ENCODE data around the gene FOXP4. TPM values are rescaled to one million over a fixed set of nuclear protein-coding genes. Genes with fewer than 3 reads are reported as not detected.

The FOXP4 gene
- total and polyA plus RNA-seq, 2 of the 13 experiments (the other 11 are each of a cell fraction or from before 2014, with no cell fraction given), result 11.0 to 12.4 TPM

DNA sequence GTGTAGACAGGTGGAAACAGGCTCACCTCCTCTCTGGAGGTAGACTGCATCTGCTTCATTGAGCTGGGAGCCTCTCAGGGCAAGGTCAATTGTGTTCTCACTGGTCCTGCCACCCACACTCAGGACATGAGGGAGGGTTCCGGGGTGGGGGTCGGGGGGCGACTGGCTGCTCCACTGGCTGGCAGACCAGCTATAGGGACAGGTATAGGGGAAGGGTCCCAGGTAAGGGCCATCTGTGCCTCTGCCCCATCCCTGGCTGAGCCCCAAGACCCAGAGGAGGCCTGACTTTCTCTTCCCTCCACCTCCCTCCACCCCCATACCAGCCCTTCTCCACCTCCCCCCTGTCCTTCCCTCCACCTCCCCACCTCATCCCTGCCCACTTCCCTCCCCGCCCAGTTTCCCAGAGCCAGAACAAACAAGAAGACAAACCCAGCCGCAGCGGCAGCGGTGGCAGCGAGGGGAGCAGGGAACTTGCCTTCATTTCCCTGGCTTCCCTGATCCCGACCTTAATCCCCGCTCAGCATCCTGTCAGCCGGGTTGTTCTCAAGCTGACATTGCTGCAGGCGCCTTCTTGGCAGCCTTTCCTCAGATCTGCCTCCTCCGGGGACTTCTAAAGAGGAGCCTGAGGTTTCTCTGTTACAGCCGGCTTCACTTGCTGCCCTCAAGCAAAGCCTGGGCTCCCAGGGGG, 18.3 kb upstream of the FOXP4 start (continued):
- TF ChIP-seq, protein P1, sequence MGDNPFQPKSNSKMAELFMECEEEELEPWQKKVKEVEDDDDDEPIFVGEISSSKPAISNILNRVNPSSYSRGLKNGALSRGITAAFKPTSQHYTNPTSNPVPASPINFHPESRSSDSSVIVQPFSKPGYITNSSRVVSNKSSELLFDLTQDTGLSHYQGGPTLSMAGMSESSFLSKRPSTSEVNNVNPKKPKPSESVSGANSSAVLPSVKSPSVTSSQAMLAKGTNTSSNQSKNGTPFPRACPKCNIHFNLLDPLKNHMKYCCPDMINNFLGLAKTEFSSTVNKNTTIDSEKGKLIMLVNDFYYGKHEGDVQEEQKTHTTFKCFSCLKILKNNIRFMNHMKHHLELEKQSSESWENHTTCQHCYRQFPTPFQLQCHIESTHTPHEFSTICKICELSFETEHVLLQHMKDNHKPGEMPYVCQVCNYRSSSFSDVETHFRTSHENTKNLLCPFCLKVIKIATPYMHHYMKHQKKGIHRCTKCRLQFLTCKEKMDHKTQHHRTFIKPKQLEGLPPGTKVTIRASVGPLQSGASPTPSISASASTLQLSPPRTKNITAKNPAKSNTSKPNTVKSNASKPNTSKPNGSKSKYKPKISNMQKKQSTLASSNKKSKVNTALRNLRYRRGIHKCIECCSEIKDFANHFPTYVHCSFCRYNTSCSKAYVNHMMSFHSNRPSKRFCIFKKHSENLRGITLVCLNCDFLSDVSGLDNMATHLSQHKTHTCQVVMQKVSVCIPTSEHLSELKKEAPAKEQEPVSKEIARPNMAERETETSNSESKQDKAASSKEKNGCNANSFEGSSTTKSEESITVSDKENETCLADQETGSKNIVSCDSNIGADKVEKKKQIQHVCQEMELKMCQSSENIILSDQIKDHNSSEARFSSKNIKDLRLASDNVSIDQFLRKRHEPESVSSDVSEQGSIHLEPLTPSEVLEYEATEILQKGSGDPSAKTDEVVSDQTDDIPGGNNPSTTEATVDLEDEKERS (CRISPR knock-in tag; IDR thresholded peaks at IDR 0.05), result 0 out of 2 replicates have a peak, but pooled peaks have one; percentile 3

DNA sequence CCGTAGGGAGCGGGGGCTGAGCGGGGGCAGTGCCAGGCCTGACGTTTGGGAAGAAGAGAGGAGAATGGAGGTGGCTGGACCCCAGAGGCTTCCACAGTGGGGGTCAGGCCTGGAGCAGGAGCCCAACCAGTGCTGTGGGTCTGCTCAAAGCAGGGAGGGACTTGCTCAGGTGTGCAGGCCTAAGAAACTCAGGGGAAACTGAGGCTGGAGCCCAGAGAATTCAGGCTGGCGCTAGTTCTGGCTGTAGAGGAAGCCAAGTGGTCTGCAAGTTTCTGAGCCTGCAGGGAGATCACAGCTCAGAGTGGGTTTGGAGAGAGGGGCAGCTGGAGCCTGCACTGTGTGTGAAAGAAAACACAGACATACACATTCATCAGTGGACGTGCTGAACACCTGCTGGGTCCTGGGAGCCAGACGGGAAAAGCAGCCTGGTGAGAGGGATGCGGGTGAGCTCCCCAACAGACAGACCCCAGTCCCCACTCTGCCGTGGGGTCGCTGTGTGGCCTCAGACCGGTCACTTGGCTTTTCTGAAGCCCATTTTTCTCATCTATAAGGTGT, 17.7 kb upstream of the FOXP4 start:
- no TSS peak for BruUV-seq (replicated peaks)
- POLR2A ChIA-PET, result interaction anchor here (1.1 to 3.0 kb wide), 8 partner anchors 9 to 72 kb away, joined by 3 to 17 read pairs (median 8); partner anchors contain the start of gene FOXP4
- no peaks in the 10 kb centered on the region for H4K20me1 ChIP-seq (ENCODE audit: insufficient read depth, low read length)
- intact Hi-C loops (cut with micrococcal nuclease; ENCODE audit: unreplicated experiment), result no loop called here
- 85% methylated on average over 11 of the region's 11 CpGs for WGBS (ENCODE audit: low lambda C conversion rate)
- H3K4me2 ChIP-seq (ENCODE audit: low read depth, low read length), result peak overlapping the region; percentile 82
- peaks cover 65% of the 10 kb centered on the region for H3K4me1 ChIP-seq (ENCODE audit: insufficient read depth, low read length)
- H3K9me3 ChIP-seq (ENCODE audit: low read length), result no peaks in the 10 kb centered on the region
- CTCF ChIA-PET (ENCODE audit: low intra/inter-chr PET ratio, low total read pairs), result no interaction called here
- DNase-seq (ENCODE audit: low spot score) (no peak), FAIRE-seq (no peak), ATAC-seq (peak; percentile 3; the same call in 1 of the 3 replicates)
- in situ Hi-C loops (cut with HindIII; ENCODE audit: extremely low pct_ligation_motif_present, low pct_unique_long_range_greater_than_20kb), result no loop called here
- no peaks in the 10 kb centered on the region for H3K79me2 ChIP-seq (ENCODE audit: insufficient read depth, low read length)
- peak overlapping the region; percentile 50; the same call in 1 of the 2 replicates for H3K9ac ChIP-seq (ENCODE audit: insufficient read depth, low read depth, low read length)
- H3K36me3 ChIP-seq (replicated peaks in 1 of 2; ENCODE audit: control insufficient read depth in 1 of 2, insufficient read depth in 2 of 2, low read length in 2 of 2), result no peaks in the 10 kb centered on the region
- H3K27me3 ChIP-seq (ENCODE audit: control insufficient read depth in 1 of 2, insufficient read depth in 2 of 2, low read length in 2 of 2), result no peaks in the 10 kb centered on the region
- peak overlapping the region; percentile 23 to 49 (median 25); a peak in 2 of 6 replicates for H3K4me3 ChIP-seq (replicated peaks in 1 of 3; ENCODE audit: insufficient read depth in 1 of 3, low read depth in 2 of 3, low read length in 3 of 3)
- peak overlapping the region; percentile 18 for H3K27ac ChIP-seq (ENCODE audit: extremely low read length, insufficient read depth, low read length)
- no peak overlapping the region for H2AFZ ChIP-seq (ENCODE audit: low read length)
- TF ChIP-seq SRSF9 (IDR thresholded peaks at IDR 0.05; ENCODE audit: borderline replicate concordance, insufficient read depth, low read depth, low read length, poor library complexity, severe bottlenecking), result no peak
- TF ChIP-seq ZNF891 (CRISPR knock-in tag; IDR thresholded peaks at IDR 0.05), result peak; percentile 75; the same call in 1 of the 2 replicates
- TF ChIP-seq, protein P2, sequence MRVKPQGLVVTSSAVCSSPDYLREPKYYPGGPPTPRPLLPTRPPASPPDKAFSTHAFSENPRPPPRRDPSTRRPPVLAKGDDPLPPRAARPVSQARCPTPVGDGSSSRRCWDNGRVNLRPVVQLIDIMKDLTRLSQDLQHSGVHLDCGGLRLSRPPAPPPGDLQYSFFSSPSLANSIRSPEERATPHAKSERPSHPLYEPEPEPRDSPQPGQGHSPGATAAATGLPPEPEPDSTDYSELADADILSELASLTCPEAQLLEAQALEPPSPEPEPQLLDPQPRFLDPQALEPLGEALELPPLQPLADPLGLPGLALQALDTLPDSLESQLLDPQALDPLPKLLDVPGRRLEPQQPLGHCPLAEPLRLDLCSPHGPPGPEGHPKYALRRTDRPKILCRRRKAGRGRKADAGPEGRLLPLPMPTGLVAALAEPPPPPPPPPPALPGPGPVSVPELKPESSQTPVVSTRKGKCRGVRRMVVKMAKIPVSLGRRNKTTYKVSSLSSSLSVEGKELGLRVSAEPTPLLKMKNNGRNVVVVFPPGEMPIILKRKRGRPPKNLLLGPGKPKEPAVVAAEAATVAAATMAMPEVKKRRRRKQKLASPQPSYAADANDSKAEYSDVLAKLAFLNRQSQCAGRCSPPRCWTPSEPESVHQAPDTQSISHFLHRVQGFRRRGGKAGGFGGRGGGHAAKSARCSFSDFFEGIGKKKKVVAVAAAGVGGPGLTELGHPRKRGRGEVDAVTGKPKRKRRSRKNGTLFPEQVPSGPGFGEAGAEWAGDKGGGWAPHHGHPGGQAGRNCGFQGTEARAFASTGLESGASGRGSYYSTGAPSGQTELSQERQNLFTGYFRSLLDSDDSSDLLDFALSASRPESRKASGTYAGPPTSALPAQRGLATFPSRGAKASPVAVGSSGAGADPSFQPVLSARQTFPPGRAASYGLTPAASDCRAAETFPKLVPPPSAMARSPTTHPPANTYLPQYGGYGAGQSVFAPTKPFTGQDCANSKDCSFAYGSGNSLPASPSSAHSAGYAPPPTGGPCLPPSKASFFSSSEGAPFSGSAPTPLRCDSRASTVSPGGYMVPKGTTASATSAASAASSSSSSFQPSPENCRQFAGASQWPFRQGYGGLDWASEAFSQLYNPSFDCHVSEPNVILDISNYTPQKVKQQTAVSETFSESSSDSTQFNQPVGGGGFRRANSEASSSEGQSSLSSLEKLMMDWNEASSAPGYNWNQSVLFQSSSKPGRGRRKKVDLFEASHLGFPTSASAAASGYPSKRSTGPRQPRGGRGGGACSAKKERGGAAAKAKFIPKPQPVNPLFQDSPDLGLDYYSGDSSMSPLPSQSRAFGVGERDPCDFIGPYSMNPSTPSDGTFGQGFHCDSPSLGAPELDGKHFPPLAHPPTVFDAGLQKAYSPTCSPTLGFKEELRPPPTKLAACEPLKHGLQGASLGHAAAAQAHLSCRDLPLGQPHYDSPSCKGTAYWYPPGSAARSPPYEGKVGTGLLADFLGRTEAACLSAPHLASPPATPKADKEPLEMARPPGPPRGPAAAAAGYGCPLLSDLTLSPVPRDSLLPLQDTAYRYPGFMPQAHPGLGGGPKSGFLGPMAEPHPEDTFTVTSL (CRISPR knock-in tag; IDR thresholded peaks at IDR 0.05; ENCODE audit: borderline replicate concordance), result no peak
- no peak for TF ChIP-seq NCOA2 (CRISPR knock-in tag; IDR thresholded peaks at IDR 0.05)
- TF ChIP-seq, protein P3, sequence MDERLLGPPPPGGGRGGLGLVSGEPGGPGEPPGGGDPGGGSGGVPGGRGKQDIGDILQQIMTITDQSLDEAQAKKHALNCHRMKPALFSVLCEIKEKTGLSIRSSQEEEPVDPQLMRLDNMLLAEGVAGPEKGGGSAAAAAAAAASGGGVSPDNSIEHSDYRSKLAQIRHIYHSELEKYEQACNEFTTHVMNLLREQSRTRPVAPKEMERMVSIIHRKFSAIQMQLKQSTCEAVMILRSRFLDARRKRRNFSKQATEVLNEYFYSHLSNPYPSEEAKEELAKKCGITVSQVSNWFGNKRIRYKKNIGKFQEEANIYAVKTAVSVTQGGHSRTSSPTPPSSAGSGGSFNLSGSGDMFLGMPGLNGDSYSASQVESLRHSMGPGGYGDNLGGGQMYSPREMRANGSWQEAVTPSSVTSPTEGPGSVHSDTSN (CRISPR knock-in tag; IDR thresholded peaks at IDR 0.05), result no peak
- 0 out of 2 replicates have a peak, but pooled peaks have one; percentile 8 for TF ChIP-seq HOXA3 (CRISPR knock-in tag; IDR thresholded peaks at IDR 0.05)
- TF ChIP-seq ELF3 (CRISPR knock-in tag; IDR thresholded peaks at IDR 0.05), result no peak

All from HepG2 (cell line).